ENCODE results near the gene VGLL3. TPM values are rescaled to one million over a fixed set of nuclear protein-coding genes. Genes with fewer than 3 reads are reported as not detected.
A peak's percentile ranks its signal among the peaks of the same experiment; 100 is the strongest.

Gene VGLL3
- total RNA-seq, 8 experiments from 2014 or later, result 0.32 to 207 (median 14.4) TPM

- in situ Hi-C loops (cut with MboI; ENCODE audit: low pct_unique_long_range_greater_than_20kb in 2 of 9, low sequenced_read_pairs in 9 of 9, unreplicated experiment in 9 of 9), result no loop called here
- ATAC-seq (replicated peaks in 6 of 8), result peak in 3 of 8 experiments; percentile 91 to 94 (median 92)
- WGBS, 10 experiments, result 0 to 100% (median 51%) methylated on average over 1 to 4 of the region's 6 CpGs; no CpG with 5 or more reads in 2 of the 10 experiments
- Histone ChIP-seq H3K4me3 (no peak overlapping the region), H3K27ac (no peak overlapping the region), H3K4me1 (replicated peaks in 1 of 2) (no peaks in the 10 kb centered on the region)
Observed at GRCh38 chr3:86937306-86937791, 53.6 kb downstream of the VGLL3 start.

- Histone ChIP-seq H3K27ac (no peak overlapping the region), H3K4me3 (no peak overlapping the region), H3K4me1 (replicated peaks in 1 of 2) (no peaks in the 10 kb centered on the region)
- in situ Hi-C loops (cut with MboI; ENCODE audit: low pct_unique_long_range_greater_than_20kb in 2 of 9, low sequenced_read_pairs in 9 of 9, unreplicated experiment in 9 of 9), result no loop called here
- 17 to 100% (median 83%) methylated on average over 1 to 3 of the region's 3 CpGs; no CpG with 5 or more reads in 3 of the 10 experiments for WGBS, 10 experiments
- peak in 1 of 8 experiments; percentile 21 for ATAC-seq (replicated peaks in 6 of 8)
Observed at GRCh38 chr3:86934851-86935250, 56.1 kb downstream of the VGLL3 start.

GRCh38 chr3:86930831-86931230 is 60.1 kb downstream of the VGLL3 start:
- no peak overlapping the region for H3K27ac ChIP-seq
- in situ Hi-C loops (cut with MboI; ENCODE audit: low pct_unique_long_range_greater_than_20kb in 2 of 9, low sequenced_read_pairs in 9 of 9, unreplicated experiment in 9 of 9), result no loop called here
- H3K4me3 ChIP-seq, result no peak overlapping the region
- H3K4me1 ChIP-seq (replicated peaks in 1 of 2), result no peaks in the 10 kb centered on the region
- no peak for ATAC-seq (replicated peaks in 6 of 8)
- 14 to 100% (median 71%) methylated on average over 2 to 3 of the region's 3 CpGs; no CpG with 5 or more reads in 1 of the 10 experiments for WGBS, 10 experiments

GRCh38 chr3:86930181-86930580 is 60.8 kb downstream of the VGLL3 start:
- in situ Hi-C loops (cut with MboI; ENCODE audit: low pct_unique_long_range_greater_than_20kb in 2 of 9, low sequenced_read_pairs in 9 of 9, unreplicated experiment in 9 of 9), result no loop called here
- Histone ChIP-seq H3K4me1 (replicated peaks in 1 of 2) (no peaks in the 10 kb centered on the region), H3K27ac (no peak overlapping the region), H3K4me3 (no peak overlapping the region)
- WGBS, 10 experiments, result 0 to 91% (median 63%) methylated on average over 1 of the region's 1 CpG; no CpG with 5 or more reads in 1 of the 10 experiments
- no peak for ATAC-seq (replicated peaks in 6 of 8)

DNA sequence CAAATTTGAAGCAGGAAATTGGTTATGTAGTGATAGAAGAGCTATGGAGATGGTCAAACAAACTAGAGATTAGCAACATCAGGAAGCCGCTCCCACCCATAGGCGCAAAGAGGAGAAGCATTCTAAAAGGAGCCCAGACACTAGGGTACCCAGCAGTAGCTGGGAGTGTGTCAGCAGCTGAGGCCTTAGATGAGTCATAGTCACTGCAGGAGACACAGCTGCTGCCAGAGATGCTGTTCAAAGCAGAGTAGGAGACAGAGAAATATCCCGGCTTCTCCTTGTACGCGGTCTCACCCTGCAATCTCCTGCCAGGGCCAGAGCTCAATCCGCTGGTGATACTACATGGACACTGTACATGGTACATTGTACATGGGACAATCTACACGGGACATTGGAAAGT is 61.9 kb downstream of the VGLL3 start:
- Histone ChIP-seq H3K4me3 (no peak overlapping the region), H3K27ac (no peak overlapping the region), H3K4me1 (replicated peaks in 1 of 2) (no peaks in the 10 kb centered on the region)
- 70 to 100% (median 90%) methylated on average over 1 to 4 of the region's 7 CpGs; no CpG with 5 or more reads in 2 of the 10 experiments for WGBS, 10 experiments
- in situ Hi-C loops (cut with MboI; ENCODE audit: low pct_unique_long_range_greater_than_20kb in 2 of 9, low sequenced_read_pairs in 9 of 9, unreplicated experiment in 9 of 9), result no loop called here
- peak in 3 of 8 experiments; percentile 47 to 95 (median 74) for ATAC-seq (replicated peaks in 6 of 8)

DNA sequence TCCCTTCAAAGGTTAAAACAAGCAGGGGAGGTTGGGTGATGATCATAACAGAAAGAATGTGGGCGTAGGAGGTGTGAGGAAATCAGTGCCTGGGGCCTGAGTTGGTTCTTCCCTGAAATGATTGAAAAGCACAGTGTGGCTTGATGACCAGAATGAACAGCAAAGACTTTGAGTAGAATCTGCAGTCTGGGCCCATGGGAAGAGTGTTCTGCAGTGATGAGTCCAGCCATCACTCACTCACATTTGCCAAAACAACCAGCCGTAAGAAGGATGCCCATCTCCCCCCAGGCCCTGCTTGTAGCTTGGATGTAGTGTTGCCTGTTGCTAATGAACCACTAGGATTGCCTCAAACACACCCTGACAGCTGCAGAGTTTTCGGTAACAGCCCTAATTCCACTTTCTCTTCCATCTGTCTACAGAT is 67.9 kb downstream of the VGLL3 start:
- in situ Hi-C loops (cut with MboI; ENCODE audit: low pct_unique_long_range_greater_than_20kb in 2 of 9, low sequenced_read_pairs in 9 of 9, unreplicated experiment in 9 of 9), result no loop called here

DNA sequence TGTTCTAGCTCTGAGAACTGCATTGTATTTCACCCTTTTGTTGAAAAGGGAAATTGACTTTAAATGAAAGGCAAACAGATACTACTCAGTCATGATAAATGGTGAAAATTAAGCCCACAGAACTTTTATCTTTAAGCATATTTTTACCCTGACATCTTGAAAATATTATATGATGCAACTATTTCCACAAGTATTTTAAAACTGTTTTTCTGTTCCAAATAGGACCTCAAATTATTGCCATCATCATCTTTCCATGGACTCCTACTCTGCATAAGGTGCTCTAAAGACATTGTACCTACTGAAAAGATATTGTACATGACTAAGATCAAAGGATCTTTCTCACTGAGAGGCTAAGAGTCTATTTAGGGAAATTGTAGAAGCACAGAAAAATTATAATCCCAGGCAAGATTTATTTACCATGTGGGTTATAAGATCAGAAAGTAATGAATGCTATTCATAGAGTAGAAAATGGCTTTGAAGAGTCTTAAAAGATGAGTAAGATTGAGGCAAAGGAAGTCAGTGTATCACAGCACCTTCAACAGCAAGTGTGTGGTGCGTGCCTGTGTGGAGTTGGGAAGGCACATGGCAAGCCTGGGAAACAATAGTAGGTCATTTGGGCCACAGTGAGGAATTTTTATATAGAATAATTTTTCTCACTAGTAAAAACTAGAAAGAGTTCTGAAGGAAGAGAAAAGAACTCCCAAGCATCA is 68.8 kb downstream of the VGLL3 start:
- H3K27ac ChIP-seq, result no peak overlapping the region
- 0 to 40% (median 0%) methylated on average over 1 of the region's 1 CpG; no CpG with 5 or more reads in 3 of the 10 experiments for WGBS, 10 experiments
- no peak for ATAC-seq (replicated peaks in 6 of 8)
- no peaks in the 10 kb centered on the region for H3K4me1 ChIP-seq (replicated peaks in 1 of 2)
- H3K4me3 ChIP-seq, result no peak overlapping the region
- in situ Hi-C loops (cut with MboI; ENCODE audit: low pct_unique_long_range_greater_than_20kb in 2 of 9, low sequenced_read_pairs in 9 of 9, unreplicated experiment in 9 of 9), result no loop called here

More for the DNA sequence above, 67.9 kb downstream of the VGLL3 start:
- peak in 3 of 8 experiments; percentile 83 to 97 (median 95) for ATAC-seq (replicated peaks in 6 of 8)
- no peaks in the 10 kb centered on the region for H3K4me1 ChIP-seq (replicated peaks in 1 of 2)
- H3K4me3 ChIP-seq, result no peak overlapping the region
- 0 to 100% (median 60%) methylated on average over 1 to 3 of the region's 3 CpGs; no CpG with 5 or more reads in 4 of the 10 experiments for WGBS, 10 experiments
- no peak overlapping the region for H3K27ac ChIP-seq

GRCh38 chr3:86914670-86915069 is 76.3 kb downstream of the VGLL3 start:
- Histone ChIP-seq H3K4me3 (no peak overlapping the region), H3K27ac (no peak overlapping the region), H3K4me1 (replicated peaks in 1 of 2) (no peaks in the 10 kb centered on the region)
- 0 to 94% (median 71%) methylated on average over 1 to 3 of the region's 3 CpGs; no CpG with 5 or more reads in 2 of the 10 experiments for WGBS, 10 experiments
- ATAC-seq (replicated peaks in 6 of 8), result peak in 3 of 8 experiments; percentile 65 to 87 (median 66)
- in situ Hi-C loops (cut with MboI; ENCODE audit: low pct_unique_long_range_greater_than_20kb in 2 of 9, low sequenced_read_pairs in 9 of 9, unreplicated experiment in 9 of 9), result no loop called here

- 14 to 100% (median 79%) methylated on average over 1 to 3 of the region's 3 CpGs; no CpG with 5 or more reads in 1 of the 10 experiments for WGBS, 10 experiments
- no peaks in the 10 kb centered on the region for H3K4me1 ChIP-seq (replicated peaks in 1 of 2)
- in situ Hi-C loops (cut with MboI; ENCODE audit: low pct_unique_long_range_greater_than_20kb in 2 of 9, low sequenced_read_pairs in 9 of 9, unreplicated experiment in 9 of 9), result no loop called here
- H3K4me3 ChIP-seq, result no peak overlapping the region
- no peak for ATAC-seq (replicated peaks in 6 of 8)
- H3K27ac ChIP-seq, result no peak overlapping the region
Observed at GRCh38 chr3:86913160-86913559, 77.8 kb downstream of the VGLL3 start.

GRCh38 chr3:86895202-86895601 is 95.7 kb downstream of the VGLL3 start:
- in situ Hi-C loops (cut with MboI; ENCODE audit: low pct_unique_long_range_greater_than_20kb in 2 of 9, low sequenced_read_pairs in 9 of 9, unreplicated experiment in 9 of 9), result no loop called here
- H3K4me1 ChIP-seq (replicated peaks in 1 of 2), result peaks cover 3 to 12% of the 10 kb centered on the region in 2 donors
- H3K4me3 ChIP-seq, result no peak overlapping the region
- 80 to 100% (median 100%) methylated on average over 1 of the region's 1 CpG; no CpG with 5 or more reads in 3 of the 10 experiments for WGBS, 10 experiments
- H3K27ac ChIP-seq, result no peak overlapping the region
- ATAC-seq (replicated peaks in 6 of 8), result no peak

GRCh38 chr3:86890741-86891396 is 100.1 kb downstream of the VGLL3 start:
- Histone ChIP-seq H3K4me3 (no peak overlapping the region), H3K4me1 (replicated peaks in 1 of 2) (peaks cover 3 to 12% of the 10 kb centered on the region in 2 donors), H3K27ac (no peak overlapping the region)
- WGBS, 10 experiments, result 20 to 88% (median 50%) methylated on average over 1 of the region's 1 CpG; no CpG with 5 or more reads in 1 of the 10 experiments
- peak in 4 of 8 experiments; percentile 16 to 49 (median 32) for ATAC-seq (replicated peaks in 6 of 8)
- in situ Hi-C loops (cut with MboI; ENCODE audit: low pct_unique_long_range_greater_than_20kb in 2 of 9, low sequenced_read_pairs in 9 of 9, unreplicated experiment in 9 of 9), result no loop called here

All from motor neuron (in vitro differentiated cells).